ENCODE measurements around the gene IGFBPL1.

The IGFBPL1 gene

DNA sequence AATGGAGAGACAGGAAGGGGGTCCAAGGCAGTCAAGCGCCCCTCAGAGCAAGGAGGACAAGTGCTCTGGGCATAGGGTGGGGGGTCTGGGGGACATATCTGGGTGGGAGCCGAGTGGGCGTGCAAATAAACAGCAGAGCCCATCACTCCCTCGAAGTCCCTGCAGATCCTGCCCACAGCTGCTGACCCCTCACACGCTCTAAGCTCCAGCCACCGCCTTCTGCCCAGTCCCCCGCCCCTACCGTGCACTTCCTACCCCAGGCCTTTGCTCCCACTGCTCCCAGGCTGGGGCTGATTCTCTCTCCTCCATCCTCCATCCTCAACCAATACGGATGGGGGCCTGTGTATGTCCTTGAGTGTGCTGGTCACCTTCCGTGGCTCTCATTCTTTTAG lies 48.7 kb downstream of the IGFBPL1 start:
- DNase-seq, result no peak

DNA sequence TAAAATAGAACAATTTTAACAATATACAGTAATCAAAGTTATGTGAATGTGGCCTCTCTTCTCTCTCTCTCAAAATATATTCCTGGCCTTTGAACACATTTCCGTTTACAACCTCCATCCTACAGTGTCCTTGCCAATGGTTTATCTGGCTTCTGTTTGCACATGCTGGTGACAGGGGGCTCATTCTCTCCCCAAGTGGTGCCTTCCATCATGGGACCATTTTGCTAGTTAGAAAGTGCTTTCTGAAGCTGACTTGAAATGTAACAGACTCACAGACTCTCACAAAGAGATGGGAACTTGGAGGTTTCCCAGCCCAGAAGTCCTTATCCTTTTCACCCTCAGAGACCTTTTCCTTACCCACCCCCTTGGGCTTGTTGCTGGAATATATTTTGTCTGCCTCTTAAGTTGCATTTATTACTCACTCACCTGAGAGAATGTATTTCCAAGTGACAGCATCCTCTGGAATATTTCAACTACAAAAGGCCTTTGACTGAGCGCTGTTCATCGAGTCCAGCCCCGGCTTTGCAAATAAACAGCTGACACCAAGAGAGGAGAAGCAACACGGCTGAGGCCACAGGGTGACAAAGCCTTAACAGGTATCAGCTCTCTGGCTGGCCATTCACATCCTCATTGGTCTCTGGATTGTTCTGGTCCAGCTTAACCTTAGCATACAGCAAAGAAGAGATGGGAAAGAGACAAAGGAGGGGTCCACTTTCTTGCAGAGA lies 49.2 kb downstream of the IGFBPL1 start:
- DNase-seq, result no peak

DNA sequence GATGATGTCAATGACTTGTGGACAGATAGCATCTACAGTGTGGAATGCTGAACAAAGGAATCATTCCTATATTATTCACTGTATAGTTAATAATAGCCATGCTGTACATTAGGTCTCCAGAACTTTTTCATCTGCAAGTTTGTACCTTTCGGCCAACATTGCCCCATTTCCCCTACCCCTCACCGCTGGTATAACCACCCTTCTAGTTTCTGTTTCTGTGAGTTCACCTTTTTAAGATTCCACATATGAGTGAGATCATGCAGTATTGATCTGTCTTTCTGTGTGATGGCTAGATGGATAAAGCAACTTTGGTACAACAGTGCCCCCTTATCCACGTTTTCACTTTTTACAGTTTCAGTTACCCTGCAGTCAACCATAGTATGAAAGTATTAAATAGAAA lies 50.6 kb downstream of the IGFBPL1 start:
- no peak for DNase-seq

DNA sequence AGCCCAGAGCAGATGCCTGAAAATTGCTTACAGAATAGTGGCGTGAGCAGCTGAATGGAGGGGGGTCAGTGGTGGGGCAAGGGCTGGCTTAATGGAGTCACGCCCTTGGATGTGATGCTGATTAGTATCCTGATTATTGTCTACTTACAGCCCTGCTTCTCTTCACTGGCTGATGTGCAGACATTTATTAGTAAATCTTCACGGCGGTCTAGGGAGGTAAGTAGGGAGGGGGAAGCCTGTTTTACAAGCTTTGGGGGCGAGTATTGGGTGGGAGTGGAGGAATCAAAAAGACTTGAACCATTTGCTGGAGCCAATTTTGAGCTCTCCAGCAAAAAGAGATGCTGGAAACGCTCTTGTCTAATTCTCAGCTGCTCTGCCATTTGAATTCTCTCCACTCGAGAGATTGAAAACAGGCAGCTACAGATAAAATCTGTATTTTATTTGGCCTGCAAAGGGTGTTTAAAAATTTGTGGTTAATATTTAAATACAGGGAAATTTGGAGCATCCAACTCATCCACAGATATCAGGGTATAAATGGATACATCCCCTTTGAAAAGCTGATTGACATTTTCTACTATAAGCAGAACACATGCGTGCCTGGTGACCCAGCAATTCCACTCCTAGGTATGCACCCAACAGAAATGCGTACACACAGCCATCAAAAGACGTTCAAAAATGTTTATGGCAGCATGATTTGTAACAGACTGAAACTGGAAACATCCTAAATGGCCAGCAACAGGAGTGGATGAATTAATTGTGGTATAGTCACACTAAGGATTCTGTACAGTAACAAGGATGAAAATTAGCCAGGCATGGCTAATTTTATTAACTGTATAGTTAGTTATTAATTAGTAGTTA lies 51.3 kb downstream of the IGFBPL1 start:
- DNase-seq, result no peak

DNA sequence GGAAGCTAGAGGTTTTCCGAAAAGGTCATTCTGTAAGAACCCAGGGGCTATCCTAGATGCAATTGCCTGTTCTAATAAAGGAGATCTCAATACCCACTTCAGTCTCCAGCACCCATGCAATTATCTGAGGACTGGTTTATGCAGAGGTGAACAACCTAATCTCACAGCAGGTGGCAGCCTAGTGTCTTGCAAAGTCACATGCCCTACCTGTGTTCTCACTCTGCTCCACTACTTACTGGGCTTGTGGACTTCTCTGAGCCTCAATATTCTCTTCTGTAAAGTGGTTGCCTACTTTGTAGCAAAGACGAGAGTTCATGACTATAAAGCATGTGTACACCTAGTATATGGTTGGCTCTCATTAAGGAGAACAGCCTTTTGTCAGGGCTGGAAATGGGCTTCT lies 52.8 kb downstream of the IGFBPL1 start:
- no peak for DNase-seq

DNA sequence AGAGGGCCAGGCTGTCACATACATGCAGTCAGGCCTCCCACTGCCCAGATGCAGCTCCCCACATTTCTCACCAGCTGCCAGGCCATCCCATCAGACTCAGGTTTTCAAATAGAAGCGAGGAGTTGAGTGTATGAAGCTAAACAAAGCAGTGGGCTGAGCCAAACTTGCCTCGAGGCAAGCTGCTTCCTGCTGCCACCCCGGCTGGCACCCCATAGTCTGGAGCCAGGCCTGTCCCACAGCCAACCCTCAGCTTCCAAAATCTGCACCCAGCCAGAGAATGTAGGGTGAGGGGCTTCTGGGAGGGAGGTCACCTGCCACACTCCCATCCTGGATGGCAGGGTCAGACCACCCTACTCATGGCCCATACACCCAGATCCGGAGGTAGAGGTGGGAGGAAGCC lies 54.1 kb downstream of the IGFBPL1 start:
- DNase-seq, result peak; percentile 53

DNA sequence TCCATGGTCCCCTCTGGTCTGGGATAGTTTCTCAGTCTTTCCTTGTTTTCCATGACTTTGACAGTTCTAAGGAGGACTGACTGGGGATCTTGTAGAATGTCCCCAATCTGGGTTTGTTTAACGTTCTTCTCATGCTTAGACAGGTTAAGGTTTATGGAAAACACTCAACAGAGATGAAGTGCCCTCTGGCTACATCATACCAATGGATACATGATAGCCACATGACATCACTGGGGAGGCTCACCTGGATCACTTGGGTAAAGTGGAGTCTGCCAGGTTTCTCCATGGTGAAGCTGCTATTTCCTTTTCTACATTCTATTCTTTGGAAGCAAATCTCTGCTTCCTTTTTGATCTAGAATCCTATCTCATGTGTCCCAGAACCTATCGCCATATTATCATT lies 55.5 kb downstream of the IGFBPL1 start:
- no peak for DNase-seq

DNA sequence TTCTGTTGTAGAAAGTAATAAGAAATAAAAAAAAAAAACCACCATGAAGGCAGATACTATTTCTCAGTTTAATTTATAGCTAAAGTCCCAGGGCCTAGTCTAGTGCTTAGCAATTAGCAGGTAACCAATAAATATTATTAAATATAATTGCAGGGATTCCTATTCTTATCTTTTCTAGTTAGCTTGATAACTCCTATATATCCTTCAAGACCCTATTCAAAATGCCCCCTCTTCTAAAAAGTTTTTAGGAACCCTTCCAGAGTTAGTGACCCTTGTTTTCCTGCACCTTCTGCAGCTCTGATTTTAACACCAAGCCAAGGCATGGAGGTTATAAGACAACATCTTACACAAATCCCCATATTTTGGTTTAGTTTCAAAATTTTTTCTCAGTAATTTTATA lies 56.4 kb downstream of the IGFBPL1 start:
- DNase-seq, result no peak

DNA sequence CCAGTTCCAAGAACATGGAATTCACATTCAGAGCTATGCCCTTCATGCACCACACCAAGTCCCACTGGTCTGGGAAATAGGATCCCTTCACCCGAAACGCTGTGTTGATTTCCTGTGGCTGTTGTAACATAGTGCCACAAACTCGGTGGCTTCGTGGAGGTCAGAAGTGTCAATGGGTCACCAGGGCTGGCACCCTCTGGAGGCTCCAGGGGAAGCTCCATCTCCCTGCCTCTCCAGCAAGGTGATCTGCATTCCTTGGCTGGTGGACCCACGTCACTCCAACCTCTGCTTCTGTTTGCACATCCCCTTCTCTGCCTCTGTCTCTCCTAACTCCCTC lies 60.7 kb downstream of the IGFBPL1 start:
- no peak for DNase-seq

DNA sequence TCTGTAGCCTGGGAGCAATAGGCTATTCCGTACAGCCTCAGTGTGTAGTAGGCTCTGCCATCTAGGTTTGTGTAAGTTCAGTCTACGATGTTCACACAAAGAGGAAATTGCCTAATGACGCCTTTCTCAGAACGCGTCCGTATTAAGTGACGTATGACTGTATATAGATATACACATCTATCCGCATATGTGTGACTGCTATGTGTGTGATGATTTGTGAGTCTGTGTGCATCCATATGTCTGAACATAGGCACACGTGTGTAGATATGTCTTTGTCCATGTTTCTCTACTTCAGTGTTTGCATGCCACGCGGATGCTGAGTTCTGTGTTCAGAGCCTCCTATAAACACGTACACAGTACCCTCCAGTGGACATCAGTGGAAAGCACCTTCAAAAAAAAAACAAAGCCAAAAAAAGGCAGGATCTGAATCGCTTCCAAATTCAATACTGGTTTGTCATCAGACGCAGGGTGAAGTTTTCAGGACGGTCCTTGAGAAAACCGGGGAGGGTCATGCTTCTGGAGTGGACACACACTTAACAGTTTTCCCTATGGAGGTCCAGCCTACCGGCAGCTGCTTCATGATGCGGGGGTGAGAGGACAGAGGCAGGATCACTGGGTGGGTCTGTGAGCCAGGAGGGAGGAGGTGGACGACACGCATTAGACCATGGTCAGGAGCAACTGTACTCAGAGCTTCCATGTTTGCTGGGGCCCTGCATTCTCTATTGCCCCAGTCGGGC lies 61.2 kb downstream of the IGFBPL1 start:
- DNase-seq, result peak; percentile 62

DNA sequence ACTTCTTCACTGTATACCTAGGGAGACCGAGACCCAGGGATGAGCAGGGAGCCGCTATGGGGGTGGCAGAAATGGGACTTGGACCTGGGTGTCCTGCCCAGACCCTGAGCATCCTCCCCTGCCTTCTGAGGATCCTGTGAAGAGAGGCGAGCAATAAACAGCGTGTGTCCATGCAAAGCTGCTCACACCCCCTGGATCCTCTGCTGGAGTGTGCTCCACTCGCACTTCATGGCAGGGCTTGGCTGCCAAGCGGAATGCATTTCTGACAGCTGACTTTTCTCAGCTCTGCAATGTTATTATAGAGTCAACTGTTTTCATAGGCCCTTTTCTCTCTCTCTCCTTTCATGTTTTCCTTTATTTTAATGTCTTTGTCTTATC lies 62.8 kb downstream of the IGFBPL1 start:
- no peak for DNase-seq

DNA sequence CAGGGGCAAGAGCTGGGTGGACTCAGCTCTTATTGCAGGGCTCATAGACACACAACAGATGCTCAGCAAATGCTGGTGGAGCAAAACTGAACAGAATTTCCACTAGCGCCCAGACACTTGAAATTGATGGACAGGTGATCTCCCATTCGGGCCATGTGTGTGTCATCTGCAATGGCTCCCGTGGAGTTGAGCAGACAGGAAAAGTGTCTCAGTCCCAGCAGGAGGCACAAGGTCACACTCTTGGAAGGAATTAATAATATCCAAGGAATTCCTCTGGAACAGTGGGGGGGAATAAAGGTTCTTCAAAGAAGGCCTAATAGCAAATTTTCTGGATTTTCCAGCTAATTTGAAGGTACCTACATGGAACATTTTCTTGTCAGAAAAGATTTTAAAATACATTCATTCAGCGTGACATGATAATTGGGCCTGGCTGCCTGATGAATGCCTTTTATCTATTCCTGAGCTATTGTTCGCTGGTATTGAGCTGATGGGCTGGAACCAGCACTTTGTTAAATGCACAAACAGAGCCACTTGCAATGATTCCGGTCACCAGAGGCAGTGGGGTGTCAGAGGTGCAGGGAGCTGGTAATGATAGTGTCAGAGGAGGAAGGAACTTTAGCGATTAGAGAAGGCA lies 63.3 kb downstream of the IGFBPL1 start:
- no peak for DNase-seq

DNA sequence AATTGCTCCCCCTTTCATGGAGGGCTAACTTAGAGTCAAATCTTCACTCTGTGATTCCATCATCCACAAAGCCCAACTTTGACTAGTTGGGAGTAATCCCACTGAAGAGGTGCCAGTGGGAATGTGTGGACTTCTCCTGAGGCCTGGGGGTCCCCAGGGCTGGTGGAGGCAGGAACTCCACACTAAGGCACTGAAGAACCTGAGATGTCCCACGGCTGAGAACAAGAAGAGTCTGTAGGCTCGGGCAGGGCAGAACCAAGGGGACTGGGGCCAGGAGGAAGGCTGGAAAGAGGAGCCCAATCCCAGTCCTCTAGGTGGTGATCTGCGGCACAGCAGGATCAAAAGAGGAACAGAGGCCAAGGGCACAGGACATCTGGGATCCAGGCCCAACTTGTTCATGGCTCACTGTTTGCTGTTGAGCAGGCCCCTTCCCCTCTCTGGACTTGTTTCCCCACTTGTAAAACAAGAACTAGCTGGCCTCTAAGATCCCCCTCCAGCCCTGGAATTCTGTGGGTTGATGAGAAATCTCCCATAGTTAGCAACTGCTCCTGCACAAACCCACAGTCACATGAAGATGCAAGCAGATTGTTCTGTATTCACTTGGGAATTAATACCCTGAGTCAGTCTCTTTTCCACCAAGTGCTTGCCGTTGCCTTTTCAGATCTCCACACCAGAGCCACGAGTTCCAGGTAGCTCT lies 64.4 kb downstream of the IGFBPL1 start:
- DNase-seq, result peak; percentile 15

DNA sequence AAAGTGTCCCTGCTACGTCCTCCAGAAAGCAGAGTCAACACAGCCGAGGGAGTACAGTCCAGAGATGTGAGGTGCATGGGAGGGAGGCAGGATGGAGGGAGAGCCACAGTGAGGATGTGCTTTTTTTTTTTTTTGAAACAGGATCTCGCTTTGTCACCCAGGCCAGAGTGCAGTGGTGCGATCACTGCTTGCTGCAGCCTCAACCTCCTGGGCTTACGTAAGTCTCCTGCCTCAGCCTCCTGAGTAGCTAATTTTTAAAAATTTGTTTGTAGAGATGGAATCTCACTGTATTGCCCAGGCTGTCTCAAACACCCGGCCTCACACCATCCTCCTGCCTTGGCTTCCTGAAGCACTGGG lies 65.0 kb downstream of the IGFBPL1 start:
- DNase-seq, result no peak

DNA sequence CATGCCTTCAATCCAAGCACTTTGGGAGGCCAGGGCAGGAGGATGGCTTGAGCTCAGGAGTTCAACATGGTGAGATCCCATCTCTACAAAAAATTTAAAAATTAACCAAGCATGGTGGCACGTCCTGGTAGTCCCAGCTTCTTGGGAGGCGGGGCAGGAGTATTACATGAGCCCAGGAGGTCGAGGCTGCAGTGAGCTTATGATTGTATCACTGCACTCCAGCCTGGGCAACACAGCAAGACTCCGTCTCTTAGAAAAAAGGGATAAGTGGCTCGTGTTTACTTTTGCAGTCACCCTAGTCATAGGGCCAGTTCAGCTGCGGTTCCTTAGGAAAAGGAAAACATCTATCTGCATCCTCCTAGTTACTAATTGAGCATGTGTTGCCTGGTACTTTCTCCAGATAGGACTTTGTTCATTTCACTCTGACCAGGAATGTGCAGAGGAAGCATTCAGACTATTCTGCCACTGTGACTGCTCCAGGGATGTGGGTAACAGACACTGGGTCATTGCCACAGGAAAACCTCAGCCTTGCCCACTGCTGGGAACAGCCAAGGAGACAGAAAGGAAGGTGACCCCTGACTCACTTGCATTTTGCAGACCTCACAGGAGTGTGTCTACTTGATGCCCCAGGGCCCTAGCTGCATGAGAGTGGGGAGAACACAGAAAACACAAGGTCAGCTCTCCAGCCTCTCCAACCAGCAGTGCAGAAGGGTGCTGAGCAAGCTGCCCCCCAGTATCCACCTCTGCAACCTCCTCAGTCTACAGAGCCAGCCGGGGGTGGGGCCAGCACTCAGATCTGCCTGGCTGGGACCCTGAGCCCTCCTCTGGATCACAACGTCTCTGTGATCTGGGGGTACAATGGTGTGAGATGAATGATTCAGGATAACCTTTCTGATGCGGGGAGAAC lies 65.6 kb downstream of the IGFBPL1 start:
- no peak for DNase-seq

DNA sequence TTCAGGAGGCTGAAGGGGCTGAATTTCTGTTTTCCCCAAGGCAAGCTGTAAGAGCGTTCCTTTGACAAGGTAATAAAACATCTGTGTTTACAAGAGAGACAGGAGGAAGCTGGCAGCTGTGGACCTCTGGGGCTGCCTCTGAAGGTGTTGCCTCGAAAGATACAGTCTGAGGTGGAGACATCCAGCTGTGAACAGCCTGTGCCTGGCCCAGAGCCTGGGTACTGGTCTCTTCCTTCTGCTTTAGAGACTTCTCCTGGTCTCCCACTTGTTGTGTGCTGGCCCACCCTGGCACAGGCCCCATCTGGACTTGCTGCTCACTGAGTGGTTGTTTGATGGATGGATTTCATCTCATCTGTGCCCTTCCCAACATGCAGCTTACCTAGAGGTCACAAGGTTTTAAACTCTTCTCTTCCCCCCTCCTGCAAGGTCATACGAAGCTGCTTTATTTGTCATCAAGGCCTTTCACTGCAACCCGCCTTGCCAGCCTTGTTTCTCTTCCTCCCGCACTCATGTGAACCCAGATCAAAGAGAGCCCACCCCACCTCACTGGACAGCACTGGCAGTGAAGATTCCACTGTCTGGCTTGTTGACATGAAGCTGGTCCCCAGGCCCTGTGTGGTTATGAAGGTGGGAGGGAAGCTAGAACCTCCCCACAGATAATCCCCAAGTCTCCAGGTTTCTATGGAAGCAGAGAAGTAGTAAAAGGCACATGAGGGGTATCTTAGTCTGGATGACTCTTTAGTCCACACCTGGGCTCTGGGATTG lies 66.7 kb downstream of the IGFBPL1 start:
- DNase-seq, result no peak

DNA sequence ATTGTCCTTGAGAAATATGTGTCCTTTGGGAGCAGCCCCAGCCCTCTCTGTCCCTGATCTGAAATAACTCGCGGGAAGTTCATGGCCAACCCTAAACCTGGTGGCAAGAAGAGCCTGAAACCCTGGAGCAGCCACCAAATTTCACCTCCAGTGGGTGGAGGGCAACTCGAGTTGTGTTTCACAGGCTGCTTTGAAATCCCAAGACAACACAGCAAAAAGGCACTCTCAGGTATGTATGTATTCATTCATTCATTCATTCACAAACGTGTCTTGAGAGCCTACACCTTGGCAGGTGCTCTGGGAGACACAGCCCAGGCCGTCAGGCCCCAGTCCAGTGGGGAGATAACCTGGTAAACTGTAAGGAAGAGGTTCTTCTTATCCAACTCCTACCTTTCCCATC lies 67.4 kb downstream of the IGFBPL1 start:
- no peak for DNase-seq
